ENCODE results near the gene CTNNA3. TPM values are rescaled to one million over a fixed set of nuclear protein-coding genes. Genes with fewer than 3 reads are reported as not detected.
"Not testable (repeated sequence)": the region's sequence is repeated elsewhere in the genome, so short reads cannot be mapped to it uniquely, and the experiment has no call there.

The CTNNA3 gene
- total RNA-seq, 6 donors from 2014 or later: 0.20 to 2.0 TPM; not detected in 4

DNA sequence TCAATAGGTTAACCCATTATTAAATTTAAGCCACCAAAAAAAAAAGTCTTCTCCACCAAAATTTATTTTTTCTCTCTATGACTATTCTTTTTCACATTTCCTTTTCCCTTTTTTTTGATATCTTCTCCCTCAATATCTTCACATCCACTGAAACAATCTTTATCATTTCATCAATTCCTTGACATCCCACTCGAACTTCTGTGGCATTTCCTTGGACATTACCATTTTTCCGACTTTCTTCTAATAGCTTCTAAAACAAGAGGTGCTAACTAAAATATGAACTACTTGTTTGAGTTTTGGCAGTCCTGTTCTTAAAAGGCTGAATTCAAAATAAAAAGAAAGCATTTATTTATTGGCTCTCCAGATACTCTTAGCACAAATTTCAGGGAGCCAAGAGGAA, 684 bp upstream of the CTNNA3 start:
- no peak overlapping the region for H3K27ac ChIP-seq
- no peak for ATAC-seq (ENCODE audit: low FRiP score in 2 of 2)

DNA sequence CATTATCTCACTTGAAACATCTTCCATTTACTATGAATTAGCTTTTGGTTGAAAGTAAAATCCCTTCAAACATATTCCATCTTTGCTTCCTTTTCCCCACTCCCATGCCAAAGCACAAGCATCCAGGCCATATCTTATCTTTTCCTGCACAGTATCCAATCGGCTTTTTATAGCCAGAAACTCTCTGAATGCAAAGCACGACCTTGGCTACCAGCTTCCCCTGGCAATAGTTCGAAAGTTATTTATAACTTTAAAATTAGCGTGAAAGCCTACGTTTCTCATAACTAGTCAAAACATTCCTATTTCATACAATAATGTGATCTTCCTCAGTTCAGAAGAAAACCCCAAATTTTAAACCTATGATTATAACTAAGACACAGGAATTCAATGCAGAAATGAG, 440 bp downstream of the CTNNA3 start:
- TF ChIP-seq EP300 (IDR thresholded peaks at IDR 0.05) (no peak), POLR2A (IDR thresholded peaks at IDR 0.05) (no peak), POLR2AphosphoS5 (IDR thresholded peaks at IDR 0.05) (no peak)
- TF ChIP-seq, protein P1, sequence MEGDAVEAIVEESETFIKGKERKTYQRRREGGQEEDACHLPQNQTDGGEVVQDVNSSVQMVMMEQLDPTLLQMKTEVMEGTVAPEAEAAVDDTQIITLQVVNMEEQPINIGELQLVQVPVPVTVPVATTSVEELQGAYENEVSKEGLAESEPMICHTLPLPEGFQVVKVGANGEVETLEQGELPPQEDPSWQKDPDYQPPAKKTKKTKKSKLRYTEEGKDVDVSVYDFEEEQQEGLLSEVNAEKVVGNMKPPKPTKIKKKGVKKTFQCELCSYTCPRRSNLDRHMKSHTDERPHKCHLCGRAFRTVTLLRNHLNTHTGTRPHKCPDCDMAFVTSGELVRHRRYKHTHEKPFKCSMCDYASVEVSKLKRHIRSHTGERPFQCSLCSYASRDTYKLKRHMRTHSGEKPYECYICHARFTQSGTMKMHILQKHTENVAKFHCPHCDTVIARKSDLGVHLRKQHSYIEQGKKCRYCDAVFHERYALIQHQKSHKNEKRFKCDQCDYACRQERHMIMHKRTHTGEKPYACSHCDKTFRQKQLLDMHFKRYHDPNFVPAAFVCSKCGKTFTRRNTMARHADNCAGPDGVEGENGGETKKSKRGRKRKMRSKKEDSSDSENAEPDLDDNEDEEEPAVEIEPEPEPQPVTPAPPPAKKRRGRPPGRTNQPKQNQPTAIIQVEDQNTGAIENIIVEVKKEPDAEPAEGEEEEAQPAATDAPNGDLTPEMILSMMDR (IDR thresholded peaks at IDR 0.05): no peak
- Histone ChIP-seq H3K36me3 (no peaks in the 10 kb centered on the region), H3K27me3 (no peaks in the 10 kb centered on the region), H3K4me1 (peaks cover 0 to 2% (median 0%) of the 10 kb centered on the region in 4 donors), H3K27ac (no peak overlapping the region), H3K9me3 (no peaks in the 10 kb centered on the region), H3K4me3 (no peak overlapping the region)
- WGBS, 2 donors: 38 to 39% methylated on average over 5 of the region's 5 CpGs
- ATAC-seq (ENCODE audit: low FRiP score in 2 of 2) (no peak), DNase-seq (no peak)

More for the DNA sequence above, 684 bp upstream of the CTNNA3 start:
- no peaks in the 10 kb centered on the region for H3K9me3 ChIP-seq
- no peaks in the 10 kb centered on the region for H3K27me3 ChIP-seq
- WGBS, 2 donors: 62 to 68% methylated on average over 2 of the region's 2 CpGs
- TF ChIP-seq, protein P1 (IDR thresholded peaks at IDR 0.05): no peak
- TF ChIP-seq EP300 (IDR thresholded peaks at IDR 0.05) (no peak), POLR2AphosphoS5 (IDR thresholded peaks at IDR 0.05) (no peak), POLR2A (IDR thresholded peaks at IDR 0.05) (no peak)
- H3K4me1 ChIP-seq: peaks cover 0 to 2% (median 0%) of the 10 kb centered on the region in 4 donors
- H3K4me3 ChIP-seq: no peak overlapping the region
- DNase-seq: no peak
- no peaks in the 10 kb centered on the region for H3K36me3 ChIP-seq

DNA sequence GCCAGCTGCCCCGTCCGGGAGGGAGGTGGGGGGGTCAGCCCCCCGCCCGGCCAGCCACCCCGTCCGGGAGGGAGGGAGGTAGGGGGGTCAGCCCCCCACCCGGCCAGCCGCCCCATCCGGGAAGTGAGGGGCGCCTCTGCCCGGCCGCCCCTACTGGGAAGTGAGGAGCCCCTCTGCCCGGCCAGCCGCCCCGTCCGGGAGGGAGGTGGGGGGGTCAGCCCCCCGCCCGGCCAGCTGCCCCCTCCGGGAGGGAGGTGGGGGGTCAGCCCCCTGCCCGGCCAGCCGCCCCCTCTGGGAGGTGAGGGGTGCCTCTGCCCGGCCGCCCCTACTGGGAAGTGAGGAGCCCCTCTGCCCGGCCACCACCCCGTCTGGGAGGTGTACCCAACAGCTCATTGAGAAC, 4.1 kb downstream of the CTNNA3 start:
- no CpG with 5 or more reads among the region's 25 CpGs for WGBS, 2 donors
- H3K4me3 ChIP-seq; ATAC-seq (ENCODE audit: low FRiP score in 2 of 2); H3K27me3 ChIP-seq; H3K9me3 ChIP-seq; H3K36me3 ChIP-seq; H3K4me1 ChIP-seq; H3K27ac ChIP-seq: not testable (repeated sequence)
- DNase-seq: peak in 1 of 2 donors; percentile 52

DNA sequence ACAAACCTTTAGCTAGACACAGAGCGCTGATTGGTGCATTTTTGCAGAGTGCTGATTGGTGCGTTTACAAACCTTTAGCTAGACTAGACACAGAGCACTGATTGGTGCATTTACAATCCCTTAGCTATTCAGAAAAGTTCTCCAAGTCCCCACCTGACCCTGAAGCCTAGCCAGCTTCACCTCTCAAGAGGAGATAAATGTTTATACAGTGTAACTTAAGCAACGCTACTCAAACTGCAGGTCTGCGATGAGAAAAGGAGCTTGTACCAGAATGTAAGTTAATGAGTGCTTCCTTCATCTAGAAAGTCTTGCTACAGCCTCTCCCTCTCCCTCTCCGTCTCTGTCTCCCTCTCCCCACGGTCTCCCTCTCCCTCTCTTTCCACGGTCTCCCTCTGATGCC, 5.5 kb downstream of the CTNNA3 start:
- not testable (repeated sequence) for ATAC-seq (ENCODE audit: low FRiP score in 2 of 2)

DNA sequence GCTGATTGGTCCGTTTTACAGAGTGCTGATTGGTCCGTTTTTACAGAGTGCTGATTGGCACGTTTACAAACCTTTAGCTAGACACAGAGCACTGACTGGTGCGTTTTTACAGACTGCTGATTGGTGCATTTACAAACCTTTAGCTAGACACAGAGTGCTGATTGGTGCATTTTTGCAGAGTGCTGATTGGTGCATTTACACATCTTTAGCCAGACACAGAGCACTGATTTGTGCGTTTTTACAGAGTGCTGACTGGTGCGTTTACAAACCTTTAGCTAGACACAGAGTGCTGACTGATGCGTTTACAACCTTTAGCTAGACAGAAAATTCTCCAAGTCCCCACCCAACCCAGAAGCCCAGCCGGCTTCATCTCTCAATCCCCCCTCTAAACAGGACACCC, 11.9 kb downstream of the CTNNA3 start:
- not testable (repeated sequence) for H3K4me1 ChIP-seq; DNase-seq; H3K27me3 ChIP-seq; ATAC-seq (ENCODE audit: low FRiP score in 2 of 2); H3K4me3 ChIP-seq; H3K27ac ChIP-seq; H3K36me3 ChIP-seq
- H3K9me3 ChIP-seq: peaks cover 3 to 17% (median 13%) of the 10 kb centered on the region in 4 donors
- WGBS, 2 donors: 91 to 93% methylated on average over 8 of the region's 8 CpGs

More for the DNA sequence above, 5.5 kb downstream of the CTNNA3 start:
- H3K27ac ChIP-seq, H3K4me3 ChIP-seq, H3K36me3 ChIP-seq, H3K4me1 ChIP-seq, H3K27me3 ChIP-seq, H3K9me3 ChIP-seq, DNase-seq: not testable (repeated sequence)
- WGBS, 2 donors: 87 to 94% methylated on average over 7 of the region's 7 CpGs

DNA sequence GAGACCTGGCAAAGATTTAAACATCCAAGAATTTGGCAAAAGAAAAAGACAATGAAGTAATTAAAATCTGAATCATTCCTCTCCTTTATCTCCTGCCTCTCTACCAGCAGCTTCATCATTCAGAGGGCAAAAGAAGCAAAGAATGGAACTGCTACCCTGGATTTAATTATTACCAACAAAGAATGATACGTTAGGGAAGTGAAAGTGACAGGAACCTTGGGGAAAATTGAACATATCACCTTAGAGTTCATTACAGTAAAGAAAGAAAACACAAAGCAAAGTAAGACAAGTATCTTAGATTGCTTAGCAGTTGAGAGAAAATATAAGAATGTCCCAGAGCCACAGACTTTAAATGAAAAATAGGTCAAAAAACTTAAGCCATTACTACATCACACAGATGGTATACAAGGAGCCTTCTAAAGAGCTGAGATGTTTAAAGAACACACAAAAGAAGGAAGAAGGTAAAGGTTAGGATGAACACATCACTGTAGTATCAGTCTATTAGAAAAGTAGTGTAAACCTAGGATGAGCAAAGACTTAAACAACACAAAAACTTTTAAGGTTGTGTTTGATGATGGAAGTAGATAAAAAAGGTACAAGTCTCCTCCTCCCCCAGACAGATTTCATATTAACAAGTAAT, 17.5 kb downstream of the CTNNA3 start:
- no peaks in the 10 kb centered on the region for H3K36me3 ChIP-seq
- DNase-seq (no peak), ATAC-seq (ENCODE audit: low FRiP score in 2 of 2) (no peak)
- peaks cover 0 to 5% (median under 1%) of the 10 kb centered on the region in 4 donors for H3K9me3 ChIP-seq
- no peaks in the 10 kb centered on the region for H3K4me1 ChIP-seq
- H3K27ac ChIP-seq: no peak overlapping the region
- TF ChIP-seq POLR2A (IDR thresholded peaks at IDR 0.05) (no peak), EP300 (IDR thresholded peaks at IDR 0.05) (no peak), POLR2AphosphoS5 (IDR thresholded peaks at IDR 0.05) (no peak)
- TF ChIP-seq, protein P1 (IDR thresholded peaks at IDR 0.05): no peak
- 53 to 70% methylated on average over 1 of the region's 1 CpG for WGBS, 2 donors
- no peak overlapping the region for H3K4me3 ChIP-seq
- no peaks in the 10 kb centered on the region for H3K27me3 ChIP-seq

Data from upper lobe of left lung (tissue), 6 donors.